DMS153 (cell line): ENCODE results near the gene CADPS2.
"Not testable (repeated sequence)": the region's sequence is repeated elsewhere in the genome, so short reads cannot be mapped to it uniquely, and the experiment has no call there.

Experiments
- DNase-seq: peaks from one replicate; lab custom pipeline; 2025; lab: John Stamatoyannopoulos, UW

The CADPS2 gene

GRCh38 chr7:122673951-122674350, 212.3 kb downstream of the CADPS2 start:
- DNase-seq: no peak

GRCh38 chr7:122672536-122672935, 213.7 kb downstream of the CADPS2 start:
- DNase-seq: no peak

GRCh38 chr7:122663733-122664132, 222.5 kb downstream of the CADPS2 start:
- no peak for DNase-seq

GRCh38 chr7:122658856-122659255, 227.4 kb downstream of the CADPS2 start:
- DNase-seq: no peak

GRCh38 chr7:122653685-122654084, 232.6 kb downstream of the CADPS2 start:
- DNase-seq: no peak

GRCh38 chr7:122652876-122653275, 233.4 kb downstream of the CADPS2 start:
- peak; percentile 46 for DNase-seq

GRCh38 chr7:122651451-122651850, 234.8 kb downstream of the CADPS2 start:
- no peak for DNase-seq

GRCh38 chr7:122643250-122643649, 243.0 kb downstream of the CADPS2 start:
- no peak for DNase-seq

GRCh38 chr7:122638459-122638858, 247.8 kb downstream of the CADPS2 start:
- no peak for DNase-seq

GRCh38 chr7:122637784-122638183, 248.5 kb downstream of the CADPS2 start:
- no peak for DNase-seq

- DNase-seq: not testable (repeated sequence)
These were observed 250.8 kb downstream of the CADPS2 start for GRCh38 chr7:122635481-122635880.

- DNase-seq: no peak
These were observed 252.8 kb downstream of the CADPS2 start for GRCh38 chr7:122633472-122633871.

- DNase-seq: no peak
These were observed 254.0 kb downstream of the CADPS2 start for GRCh38 chr7:122632238-122632637.

- no peak for DNase-seq
These were observed 256.8 kb downstream of the CADPS2 start for GRCh38 chr7:122629412-122629953.

- DNase-seq: no peak
These were observed 257.4 kb downstream of the CADPS2 start for GRCh38 chr7:122628651-122629411.

- DNase-seq: peak; percentile 66
These were observed 259.5 kb downstream of the CADPS2 start for GRCh38 chr7:122626785-122627184.

- DNase-seq: no peak
These were observed 263.6 kb downstream of the CADPS2 start for GRCh38 chr7:122622682-122623081.

GRCh38 chr7:122619664-122620063, 266.6 kb downstream of the CADPS2 start:
- DNase-seq: no peak

GRCh38 chr7:122618585-122619189, 267.6 kb downstream of the CADPS2 start:
- no peak for DNase-seq

GRCh38 chr7:122616951-122617350, 269.3 kb downstream of the CADPS2 start:
- no peak for DNase-seq

- DNase-seq: no peak
These were observed 280.3 kb downstream of the CADPS2 start for GRCh38 chr7:122605929-122606328.

- no peak for DNase-seq
These were observed 282.0 kb downstream of the CADPS2 start for GRCh38 chr7:122604251-122604650.

GRCh38 chr7:122602800-122603199, 283.5 kb downstream of the CADPS2 start:
- DNase-seq: peak; percentile 63
